ENCODE measurements around the gene FMNL2.

DNA sequence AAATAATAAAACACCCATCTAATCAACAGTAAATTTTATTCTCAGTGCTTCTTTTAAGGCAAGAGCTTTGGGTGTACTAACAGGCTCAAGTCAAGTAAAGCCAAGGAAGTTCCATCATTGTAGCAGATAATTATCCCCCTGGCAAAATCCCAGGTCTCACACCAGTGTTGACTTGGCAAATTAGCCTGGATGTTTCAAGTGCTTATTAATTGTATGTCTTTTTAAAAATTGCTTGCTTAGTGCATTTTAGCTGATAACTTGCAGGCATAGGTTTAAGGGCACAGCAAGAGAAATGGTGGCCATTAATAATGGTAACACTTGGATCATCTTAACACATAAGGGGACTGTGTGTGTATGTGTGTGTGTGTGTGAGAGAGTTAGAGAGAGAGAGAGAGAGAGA is 42.0 kb upstream of the FMNL2 start:
- TF ChIP-seq, protein P1, sequence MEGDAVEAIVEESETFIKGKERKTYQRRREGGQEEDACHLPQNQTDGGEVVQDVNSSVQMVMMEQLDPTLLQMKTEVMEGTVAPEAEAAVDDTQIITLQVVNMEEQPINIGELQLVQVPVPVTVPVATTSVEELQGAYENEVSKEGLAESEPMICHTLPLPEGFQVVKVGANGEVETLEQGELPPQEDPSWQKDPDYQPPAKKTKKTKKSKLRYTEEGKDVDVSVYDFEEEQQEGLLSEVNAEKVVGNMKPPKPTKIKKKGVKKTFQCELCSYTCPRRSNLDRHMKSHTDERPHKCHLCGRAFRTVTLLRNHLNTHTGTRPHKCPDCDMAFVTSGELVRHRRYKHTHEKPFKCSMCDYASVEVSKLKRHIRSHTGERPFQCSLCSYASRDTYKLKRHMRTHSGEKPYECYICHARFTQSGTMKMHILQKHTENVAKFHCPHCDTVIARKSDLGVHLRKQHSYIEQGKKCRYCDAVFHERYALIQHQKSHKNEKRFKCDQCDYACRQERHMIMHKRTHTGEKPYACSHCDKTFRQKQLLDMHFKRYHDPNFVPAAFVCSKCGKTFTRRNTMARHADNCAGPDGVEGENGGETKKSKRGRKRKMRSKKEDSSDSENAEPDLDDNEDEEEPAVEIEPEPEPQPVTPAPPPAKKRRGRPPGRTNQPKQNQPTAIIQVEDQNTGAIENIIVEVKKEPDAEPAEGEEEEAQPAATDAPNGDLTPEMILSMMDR (IDR thresholded peaks at IDR 0.05; ENCODE audit: low read length): no peak
- no peak for TF ChIP-seq EZH2 (IDR thresholded peaks at IDR 0.05; ENCODE audit: borderline replicate concordance, low read length)
